ENCODE results near the gene LRRC26. TPM values are rescaled to one million over a fixed set of nuclear protein-coding genes. Genes with fewer than 3 reads are reported as not detected.

Gene LRRC26
- total and polyA plus RNA-seq, 2 of the 13 experiments (the other 11 are each of a cell fraction or from before 2014, with no cell fraction given), result not detected

GRCh38 chr9:137129456-137130175, 40.2 kb downstream of the LRRC26 start (continued):
- no peak; the same call in 1 of the 2 replicates for TF ChIP-seq ZNF503 (CRISPR knock-in tag; IDR thresholded peaks at IDR 0.05)
- no peak for TF ChIP-seq CHD2 (IDR thresholded peaks at IDR 0.05; ENCODE audit: low read depth, low read length)
- TF ChIP-seq PLSCR1 (CRISPR knock-in tag; IDR thresholded peaks at IDR 0.05; ENCODE audit: borderline replicate concordance), result no peak
- TF ChIP-seq SKI (IDR thresholded peaks at IDR 0.05; ENCODE audit: partially characterized antibody), result no peak
- no peak for TF ChIP-seq DMTF1 (CRISPR knock-in tag; IDR thresholded peaks at IDR 0.05)
- TF ChIP-seq GFI1 (CRISPR knock-in tag; IDR thresholded peaks at IDR 0.05; ENCODE audit: borderline replicate concordance), result no peak; the same call in 1 of the 2 replicates
- TF ChIP-seq ZFP36 (IDR thresholded peaks at IDR 0.05; ENCODE audit: borderline replicate concordance, low read depth, low read length, partially characterized antibody), result no peak
- no peak for TF ChIP-seq PBX3 (CRISPR knock-in tag; IDR thresholded peaks at IDR 0.05; ENCODE audit: borderline replicate concordance)
- no peak for TF ChIP-seq ZNF891 (CRISPR knock-in tag; IDR thresholded peaks at IDR 0.05)
- peak; percentile 70; the same call in 1 of the 2 replicates for TF ChIP-seq ZNF776 (CRISPR knock-in tag; IDR thresholded peaks at IDR 0.05)
- TF ChIP-seq MTF1 (CRISPR knock-in tag; IDR thresholded peaks at IDR 0.05), result no peak
- TF ChIP-seq HCFC1 (IDR thresholded peaks at IDR 0.05; ENCODE audit: low read depth, low read length), result no peak
- TF ChIP-seq, protein P1, sequence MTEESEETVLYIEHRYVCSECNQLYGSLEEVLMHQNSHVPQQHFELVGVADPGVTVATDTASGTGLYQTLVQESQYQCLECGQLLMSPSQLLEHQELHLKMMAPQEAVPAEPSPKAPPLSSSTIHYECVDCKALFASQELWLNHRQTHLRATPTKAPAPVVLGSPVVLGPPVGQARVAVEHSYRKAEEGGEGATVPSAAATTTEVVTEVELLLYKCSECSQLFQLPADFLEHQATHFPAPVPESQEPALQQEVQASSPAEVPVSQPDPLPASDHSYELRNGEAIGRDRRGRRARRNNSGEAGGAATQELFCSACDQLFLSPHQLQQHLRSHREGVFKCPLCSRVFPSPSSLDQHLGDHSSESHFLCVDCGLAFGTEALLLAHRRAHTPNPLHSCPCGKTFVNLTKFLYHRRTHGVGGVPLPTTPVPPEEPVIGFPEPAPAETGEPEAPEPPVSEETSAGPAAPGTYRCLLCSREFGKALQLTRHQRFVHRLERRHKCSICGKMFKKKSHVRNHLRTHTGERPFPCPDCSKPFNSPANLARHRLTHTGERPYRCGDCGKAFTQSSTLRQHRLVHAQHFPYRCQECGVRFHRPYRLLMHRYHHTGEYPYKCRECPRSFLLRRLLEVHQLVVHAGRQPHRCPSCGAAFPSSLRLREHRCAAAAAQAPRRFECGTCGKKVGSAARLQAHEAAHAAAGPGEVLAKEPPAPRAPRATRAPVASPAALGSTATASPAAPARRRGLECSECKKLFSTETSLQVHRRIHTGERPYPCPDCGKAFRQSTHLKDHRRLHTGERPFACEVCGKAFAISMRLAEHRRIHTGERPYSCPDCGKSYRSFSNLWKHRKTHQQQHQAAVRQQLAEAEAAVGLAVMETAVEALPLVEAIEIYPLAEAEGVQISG (CRISPR knock-in tag; IDR thresholded peaks at IDR 0.05), result peak; percentile 41; the same call in 1 of the 2 replicates
- TF ChIP-seq, protein P2, sequence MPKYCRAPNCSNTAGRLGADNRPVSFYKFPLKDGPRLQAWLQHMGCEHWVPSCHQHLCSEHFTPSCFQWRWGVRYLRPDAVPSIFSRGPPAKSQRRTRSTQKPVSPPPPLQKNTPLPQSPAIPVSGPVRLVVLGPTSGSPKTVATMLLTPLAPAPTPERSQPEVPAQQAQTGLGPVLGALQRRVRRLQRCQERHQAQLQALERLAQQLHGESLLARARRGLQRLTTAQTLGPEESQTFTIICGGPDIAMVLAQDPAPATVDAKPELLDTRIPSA (CRISPR knock-in tag; IDR thresholded peaks at IDR 0.05; ENCODE audit: borderline replicate concordance), result 0 out of 2 replicates have a peak, but pooled peaks have one; percentile 59
- TF ChIP-seq ZNF816 (CRISPR knock-in tag; IDR thresholded peaks at IDR 0.05; ENCODE audit: borderline replicate concordance), result peak; percentile 37; the same call in 1 of the 2 replicates
- TF ChIP-seq ZNF350 (CRISPR knock-in tag; IDR thresholded peaks at IDR 0.05; ENCODE audit: borderline replicate concordance, low read depth), result no peak
- TF ChIP-seq HOXA3 (CRISPR knock-in tag; IDR thresholded peaks at IDR 0.05), result peak; percentile 90
- no peak for TF ChIP-seq ZNF326 (CRISPR knock-in tag; IDR thresholded peaks at IDR 0.05; ENCODE audit: borderline replicate concordance)
- no peak for TF ChIP-seq BHLHE40 (IDR thresholded peaks at IDR 0.05; ENCODE audit: low read length)

Measured in HepG2 (cell line).